NCI-H774 (cell line): ENCODE measurements around the gene RSRP1.
A peak's percentile ranks its signal among the peaks of the same experiment; 100 is the strongest.
"Not testable (repeated sequence)": the region's sequence is repeated elsewhere in the genome, so short reads cannot be mapped to it uniquely, and the experiment has no call there.

Experiments used
- DNase-seq: peaks from one replicate; lab custom pipeline; 2025; lab: John Stamatoyannopoulos, UW

Gene RSRP1, protein sequence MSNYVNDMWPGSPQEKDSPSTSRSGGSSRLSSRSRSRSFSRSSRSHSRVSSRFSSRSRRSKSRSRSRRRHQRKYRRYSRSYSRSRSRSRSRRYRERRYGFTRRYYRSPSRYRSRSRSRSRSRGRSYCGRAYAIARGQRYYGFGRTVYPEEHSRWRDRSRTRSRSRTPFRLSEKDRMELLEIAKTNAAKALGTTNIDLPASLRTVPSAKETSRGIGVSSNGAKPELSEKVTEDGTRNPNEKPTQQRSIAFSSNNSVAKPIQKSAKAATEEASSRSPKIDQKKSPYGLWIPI

DNA sequence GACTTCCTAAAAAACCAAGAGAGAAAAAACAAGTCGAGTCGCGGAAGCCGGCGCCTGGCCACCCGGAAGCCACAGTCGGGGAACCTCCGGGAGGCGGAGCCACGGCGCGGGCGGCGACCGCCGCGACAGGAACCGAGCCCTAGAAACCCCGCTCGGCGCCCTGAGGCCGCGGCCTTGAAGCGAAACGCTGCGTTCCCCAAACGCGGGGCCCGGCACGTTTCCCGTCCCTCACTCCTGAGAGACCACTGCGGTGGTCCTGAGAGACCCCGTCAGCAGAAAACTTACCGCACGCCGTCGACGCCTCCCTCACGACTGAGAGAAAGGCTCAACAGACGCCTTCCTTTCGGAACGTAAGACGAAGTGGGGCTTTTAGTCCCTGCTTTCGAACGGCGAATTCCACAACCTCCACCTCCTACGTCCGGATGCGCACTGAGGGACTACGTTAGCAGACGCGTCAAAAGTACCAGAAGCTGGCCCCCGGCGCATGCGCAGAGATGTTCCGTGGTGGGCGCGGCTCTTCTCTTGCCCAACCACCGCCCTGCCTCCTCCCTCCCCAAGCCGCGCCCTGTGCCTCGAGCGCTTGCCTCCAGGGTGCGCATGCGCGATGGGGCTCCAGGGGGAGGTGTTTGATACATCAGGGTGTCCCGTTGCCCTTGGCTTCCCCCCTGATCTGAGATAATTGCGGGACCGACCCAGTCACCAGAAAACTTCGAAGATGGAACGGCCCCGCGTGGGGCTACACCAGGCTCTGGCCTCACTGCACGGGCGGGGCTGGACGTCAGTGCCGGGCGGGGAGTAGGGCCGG is at the start of gene RSRP1:
Gene RSRP1 (minus strand): TSS at position 431 of the 805 bp plus-strand sequence. CDS start 491 bp downstream, outside the sequence.
- DNase-seq = peak; percentile 89

DNA sequence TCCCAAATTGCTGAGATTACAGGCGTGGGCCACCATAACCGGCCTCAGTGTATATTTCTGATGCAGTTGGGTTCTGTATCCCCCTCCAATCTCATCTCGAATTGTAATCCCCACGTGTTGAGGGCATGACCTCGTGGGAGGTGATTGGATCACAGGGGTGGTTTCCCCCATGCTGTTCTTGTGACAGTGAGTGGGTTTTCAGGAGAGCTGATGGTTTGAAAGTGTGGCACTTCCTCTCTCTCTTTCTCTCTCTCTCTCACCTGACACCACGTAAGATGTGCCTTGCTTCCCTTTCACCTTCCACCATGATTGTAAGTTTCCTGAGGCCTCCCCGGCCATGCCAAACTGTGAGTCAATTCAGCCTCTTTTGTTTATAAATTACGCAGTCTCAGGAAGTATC is 49.2 kb upstream of the RSRP1 start:
- DNase-seq = not testable (repeated sequence)

DNA sequence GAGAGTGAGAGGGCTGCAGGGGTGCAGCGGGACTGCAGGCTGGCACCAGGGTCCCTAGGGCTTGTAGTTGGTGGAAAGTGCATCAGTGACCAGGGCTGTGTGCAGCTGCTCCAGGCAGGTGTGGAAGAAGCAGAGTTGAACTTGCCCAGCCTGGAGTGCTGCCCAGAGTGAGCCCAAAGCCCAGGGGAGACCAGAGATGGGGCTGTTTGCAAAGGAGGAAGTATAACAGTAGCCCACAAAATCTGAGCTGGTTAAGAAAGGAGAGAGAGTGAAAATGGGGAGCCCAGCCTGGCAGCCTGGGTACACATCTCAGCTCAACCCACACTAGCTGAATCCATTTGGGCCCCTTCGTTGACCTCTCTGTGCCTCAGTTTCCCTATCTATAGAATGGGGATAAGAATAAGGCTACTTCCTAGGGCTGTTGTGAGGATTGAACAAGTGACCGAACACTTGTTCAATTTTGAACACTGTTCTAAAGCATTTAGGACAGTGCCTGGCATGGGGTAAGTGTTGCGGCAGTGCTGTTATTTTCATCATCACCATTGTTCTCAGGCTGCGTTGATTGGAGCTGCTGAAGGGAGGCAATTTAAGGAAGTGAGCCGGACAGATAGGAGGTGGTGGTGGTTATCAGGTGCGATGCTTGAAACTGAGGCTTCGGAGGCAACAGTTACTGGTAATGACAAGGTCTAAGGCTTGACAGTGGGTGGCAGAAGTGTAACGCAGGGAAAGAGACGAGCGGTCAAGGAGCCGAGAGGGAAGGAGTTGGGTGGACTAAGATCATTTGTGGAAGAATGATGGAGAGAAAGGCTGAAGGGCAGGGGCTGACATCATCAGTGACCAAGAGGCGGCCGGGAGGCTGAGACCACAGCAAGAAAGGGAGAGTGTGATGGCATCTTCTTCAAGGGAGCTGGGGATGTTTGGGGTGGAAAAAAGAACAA is 47.9 kb upstream of the RSRP1 start:
- DNase-seq = not testable (repeated sequence)

DNA sequence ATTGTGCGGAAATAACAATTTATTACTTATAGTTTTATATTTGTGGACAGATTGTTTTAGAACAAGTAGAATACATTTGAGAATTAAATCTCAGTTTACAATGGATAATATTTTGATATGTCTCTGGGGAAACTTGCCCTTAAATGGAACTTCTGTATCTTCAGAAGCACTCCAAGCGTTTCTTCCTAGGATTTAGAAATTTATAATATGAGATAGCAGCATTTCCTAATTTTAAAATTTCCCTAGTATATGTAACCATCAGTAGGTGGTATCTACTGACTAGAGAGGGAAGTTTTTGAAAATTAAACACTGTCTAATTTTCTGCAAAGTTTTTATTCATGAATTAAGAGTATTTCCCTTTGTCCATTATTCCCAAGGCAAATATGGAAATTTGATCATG is 46.2 kb upstream of the RSRP1 start:
- not testable (repeated sequence) for DNase-seq

DNA sequence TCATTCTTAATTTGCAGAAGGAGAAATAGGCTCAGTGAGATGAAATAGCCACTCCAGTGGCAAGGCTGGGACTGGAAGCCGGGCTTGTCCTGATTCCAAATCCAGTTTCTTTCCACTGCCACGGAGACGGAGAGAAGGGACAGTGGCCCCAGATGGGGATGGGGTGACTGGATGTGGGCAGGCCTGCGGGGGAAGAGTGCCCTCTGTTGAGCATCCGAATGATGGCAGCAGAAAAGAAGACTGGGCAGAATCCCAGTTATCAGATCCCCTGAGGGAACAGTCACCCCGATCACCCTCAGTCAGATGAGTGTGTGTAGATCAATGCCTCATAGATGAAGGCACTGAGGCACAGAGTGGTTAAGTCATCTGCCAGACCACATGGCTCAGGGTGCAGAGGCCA is 42.8 kb upstream of the RSRP1 start:
- not testable (repeated sequence) for DNase-seq

DNA sequence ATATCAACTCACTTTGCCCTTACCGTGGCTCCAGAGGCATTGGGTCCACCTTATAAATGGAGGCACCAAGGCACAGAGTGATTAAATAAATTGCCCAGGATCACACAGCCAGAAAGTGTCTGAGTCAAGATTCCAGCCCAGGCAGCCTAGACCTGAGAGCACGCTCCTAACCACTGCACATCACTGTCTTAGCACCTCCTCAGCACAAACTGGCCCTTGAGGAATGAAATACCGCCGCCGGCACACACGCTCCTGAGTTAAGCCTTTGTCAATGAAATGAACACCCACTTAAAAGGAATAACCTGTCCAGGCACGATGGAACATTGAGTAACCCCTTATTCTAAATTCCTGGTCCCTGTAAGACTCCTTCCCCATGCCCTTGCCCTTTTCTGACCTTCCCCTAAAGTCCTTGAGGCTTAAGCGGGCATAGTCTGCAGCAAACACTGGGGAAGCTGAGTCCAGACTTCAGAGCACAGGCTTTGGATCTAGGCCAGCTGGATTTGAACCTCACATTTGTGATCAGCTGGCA is 41.4 kb upstream of the RSRP1 start:
- DNase-seq = not testable (repeated sequence)

DNA sequence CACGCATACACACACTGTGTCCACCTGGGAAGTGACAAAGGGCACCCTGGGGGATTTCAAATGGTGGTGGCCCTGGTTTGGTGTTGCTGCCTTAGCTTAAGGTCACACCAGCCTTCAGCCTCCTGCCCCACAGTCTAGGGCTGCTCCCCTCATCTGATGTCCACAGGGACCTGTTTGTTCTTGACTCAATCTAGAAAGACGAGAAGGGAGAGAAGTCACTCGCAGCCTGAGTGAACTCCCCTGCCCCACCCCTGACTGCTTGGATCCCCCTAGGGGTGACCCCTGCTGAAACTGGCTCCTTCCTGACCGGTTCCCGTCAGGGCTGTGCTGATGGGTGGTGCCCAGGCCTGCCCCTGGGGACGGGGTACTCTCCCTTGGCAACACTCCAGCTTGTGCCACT is 39.9 kb upstream of the RSRP1 start:
- not testable (repeated sequence) for DNase-seq

DNA sequence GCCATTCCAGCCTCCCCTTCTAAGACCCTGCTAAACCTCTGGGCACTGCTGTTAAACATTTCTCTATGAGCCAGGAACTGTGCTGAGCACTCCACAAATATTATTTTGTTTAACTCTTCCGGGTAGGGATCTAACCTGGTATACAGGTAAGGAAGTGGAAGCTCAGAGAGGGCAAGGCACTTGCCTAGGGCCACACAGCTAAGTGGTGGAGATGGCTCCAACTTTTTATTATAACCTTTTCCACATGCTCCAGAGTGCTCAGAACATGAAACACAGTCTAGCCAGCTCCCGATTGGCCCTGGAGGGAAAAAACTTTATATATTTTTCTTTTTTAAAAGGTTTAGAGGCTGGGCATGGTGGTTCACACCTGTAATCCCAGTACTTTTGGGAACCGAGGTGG is 38.6 kb upstream of the RSRP1 start:
- not testable (repeated sequence) for DNase-seq

DNA sequence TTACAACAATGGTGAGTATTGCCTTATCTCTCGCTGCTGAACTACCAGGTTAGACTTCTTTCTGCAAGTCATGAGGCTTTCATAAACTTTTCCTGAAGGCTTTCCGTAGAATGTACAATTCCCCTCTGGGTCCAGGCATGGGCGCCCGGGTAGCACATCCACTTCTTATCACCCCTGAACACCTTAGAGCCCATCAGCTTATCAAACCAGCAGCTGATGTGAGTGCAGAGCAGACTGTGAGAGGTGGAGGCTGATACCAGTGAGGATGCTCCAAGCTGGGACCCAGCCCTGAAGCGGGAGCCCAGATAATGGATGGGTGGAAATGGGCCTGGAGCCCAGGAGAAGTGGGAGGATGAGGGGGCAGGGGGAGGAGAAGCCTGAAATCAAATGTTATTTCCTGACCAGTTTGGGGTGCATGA is 32.4 kb upstream of the RSRP1 start:
- DNase-seq = not testable (repeated sequence)

DNA sequence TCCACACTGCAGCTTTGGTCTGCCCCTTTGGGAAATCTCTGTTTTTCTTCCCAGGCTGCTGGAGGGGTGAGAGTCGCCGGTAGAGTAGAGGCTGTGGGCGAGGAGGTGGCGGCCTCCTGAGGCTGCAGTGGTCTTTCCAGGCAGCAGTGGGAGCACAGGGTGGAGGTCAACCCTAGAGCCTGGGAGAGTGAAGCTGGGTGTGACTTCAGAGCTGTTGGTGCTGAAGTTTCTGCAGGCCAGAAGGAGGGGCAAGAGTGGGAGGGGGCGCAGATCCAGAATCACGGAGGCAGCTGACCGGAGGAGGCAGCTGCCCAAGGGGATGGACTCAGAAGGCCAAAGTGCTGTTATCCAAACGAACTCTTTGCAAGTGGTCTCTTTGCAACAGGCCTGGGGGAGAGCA is 31.5 kb upstream of the RSRP1 start:
- DNase-seq = not testable (repeated sequence)

DNA sequence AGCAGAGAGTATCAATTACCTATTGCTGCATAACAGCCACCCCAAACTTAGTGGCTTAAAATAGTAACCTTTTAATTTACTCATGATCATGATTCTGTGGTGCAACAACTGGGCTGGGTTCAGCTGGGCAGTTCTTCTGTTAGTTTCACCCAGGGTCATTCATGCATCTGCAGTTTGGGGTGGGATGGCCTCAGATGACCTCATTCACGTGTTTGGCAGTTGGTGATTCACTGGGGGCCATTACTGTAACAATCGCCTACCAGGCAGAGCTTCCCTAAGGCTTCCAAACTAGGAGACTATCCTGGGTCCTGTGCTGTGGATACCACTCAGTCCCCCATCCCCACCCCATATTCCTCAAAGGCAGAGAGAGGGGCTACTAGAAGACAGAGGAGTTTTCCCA is 31.1 kb upstream of the RSRP1 start:
- DNase-seq = not testable (repeated sequence)

DNA sequence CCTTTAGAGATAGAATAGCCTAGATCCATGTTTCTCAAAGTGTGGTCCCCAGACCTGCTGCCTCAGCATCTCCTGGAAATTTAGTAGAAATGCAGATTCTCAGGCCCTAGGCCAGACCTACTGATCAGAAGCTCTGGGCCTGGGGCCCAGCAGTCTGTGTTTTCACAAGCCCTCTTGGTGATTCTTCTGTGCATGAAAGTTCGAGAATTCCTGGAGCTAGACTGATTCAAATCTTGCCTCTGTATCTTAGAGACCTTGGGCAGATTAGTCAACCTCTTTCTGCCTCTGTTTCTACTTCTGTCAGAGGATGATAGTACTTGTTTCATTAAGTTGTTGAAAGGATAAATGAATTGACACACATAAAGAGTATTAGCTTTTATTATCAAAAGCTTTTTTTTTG is 30.0 kb upstream of the RSRP1 start:
- DNase-seq = not testable (repeated sequence)

DNA sequence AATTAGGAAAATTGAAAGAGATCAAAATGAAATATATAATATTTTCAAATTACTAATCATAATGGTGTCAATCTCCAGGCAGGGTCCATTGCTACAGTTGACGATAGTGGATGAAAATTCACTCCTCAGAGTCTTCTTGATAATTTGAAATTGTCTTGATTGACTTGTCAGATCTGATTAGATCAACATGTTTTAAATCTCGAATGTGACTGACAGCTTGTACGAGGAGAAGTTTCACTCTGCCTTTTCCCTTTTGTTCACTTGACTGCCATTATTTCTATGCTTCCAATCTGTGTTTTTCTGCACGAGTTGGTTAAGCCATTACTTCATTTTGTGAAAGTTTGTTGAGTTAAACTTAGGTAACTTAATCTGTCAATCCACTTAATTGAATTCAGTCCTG is 28.4 kb upstream of the RSRP1 start:
- DNase-seq = not testable (repeated sequence)

DNA sequence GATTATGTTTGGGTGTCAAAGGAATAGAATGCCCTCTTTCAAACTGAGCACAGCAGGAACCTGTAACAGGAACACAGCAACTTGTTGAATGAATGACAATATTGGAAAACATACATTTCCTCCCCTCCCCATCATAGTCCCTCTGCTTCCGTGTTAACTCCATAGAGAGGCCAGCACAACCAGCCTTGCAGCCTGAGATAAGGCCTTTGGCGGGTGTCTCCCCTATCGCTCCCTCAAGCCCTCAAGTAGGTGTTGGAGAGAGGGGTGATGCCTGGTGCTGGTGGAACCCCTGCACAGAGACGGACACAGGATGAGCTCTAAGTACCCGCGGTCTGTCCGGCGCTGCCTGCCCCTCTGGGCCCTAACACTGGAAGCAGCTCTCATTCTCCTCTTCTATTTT is 25.0 kb upstream of the RSRP1 start, which contains the start of gene RHD:
Gene RHD (plus strand): TSS at position 272 of the 400 bp plus-strand sequence. CDS start 39 bp downstream, at position 311.
- not testable (repeated sequence) for DNase-seq

DNA sequence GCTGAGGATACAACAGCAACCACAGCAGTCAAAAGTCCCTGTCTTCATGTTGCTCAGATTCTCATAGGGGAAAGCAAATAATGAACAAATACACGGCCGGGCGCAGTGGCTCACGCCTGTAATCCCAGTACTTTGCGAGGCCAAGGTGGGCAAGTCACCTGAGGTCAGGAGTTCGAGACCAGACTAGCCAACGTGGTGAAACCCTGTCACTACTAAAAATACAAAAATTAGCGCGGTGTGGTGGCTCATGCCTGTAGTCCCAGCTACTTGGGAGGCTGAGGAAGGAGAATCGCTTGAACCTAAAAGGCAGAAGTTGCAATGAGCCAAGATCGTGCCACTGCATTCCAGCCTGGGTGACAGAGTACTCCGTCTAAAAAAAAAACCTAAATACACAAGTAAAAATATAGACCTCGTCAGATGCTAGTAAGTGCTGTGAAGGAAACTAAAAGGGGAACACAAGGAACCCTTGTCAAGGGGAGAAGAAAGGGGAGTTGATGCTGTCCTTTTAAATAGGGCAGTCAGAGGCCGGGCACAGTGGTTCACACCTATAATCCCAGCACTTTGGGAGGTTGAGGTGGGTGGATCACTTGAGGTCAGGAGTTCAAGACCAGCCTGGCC is 21.0 kb upstream of the RSRP1 start:
- DNase-seq = not testable (repeated sequence)

DNA sequence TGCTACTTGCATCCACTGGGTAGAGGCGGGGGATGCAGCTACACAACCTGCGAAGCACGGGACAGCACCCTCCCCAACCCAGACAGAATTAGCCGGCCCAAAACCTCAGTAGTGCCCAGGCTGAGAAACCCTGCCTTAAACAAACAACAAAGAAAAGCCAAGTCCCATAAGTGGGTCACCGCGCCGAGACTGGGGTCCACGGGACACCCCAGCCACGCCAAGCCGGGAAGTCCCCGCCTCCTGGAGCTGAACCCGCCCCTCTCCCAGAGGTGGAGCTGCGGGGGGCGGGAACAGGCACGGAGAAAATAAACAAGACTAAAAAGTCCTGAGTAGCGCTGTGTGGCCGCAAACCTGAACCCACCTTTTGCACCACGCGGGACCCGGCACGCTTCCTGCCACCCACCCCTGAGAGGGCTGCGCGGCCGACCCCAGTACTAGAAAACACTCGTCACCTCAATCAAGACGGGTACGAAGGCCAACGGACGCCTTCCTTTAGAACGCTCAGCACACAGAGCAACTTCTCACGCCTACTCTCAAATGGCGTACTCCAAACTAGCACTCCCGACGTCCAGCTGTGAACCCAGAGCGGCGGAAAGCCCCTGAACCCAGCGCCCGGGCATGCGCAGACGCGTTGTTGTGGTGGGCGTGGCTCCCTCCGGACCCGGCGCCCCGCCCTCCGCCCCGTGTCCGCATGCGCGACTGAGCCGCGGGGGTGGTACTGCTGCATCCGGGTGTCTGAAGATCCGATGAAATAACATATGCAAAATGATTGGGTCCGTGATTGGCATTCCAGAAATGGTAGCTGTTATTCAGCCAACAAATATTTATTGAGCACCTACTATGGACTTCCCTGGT is 20.3 kb upstream of the RSRP1 start:
- DNase-seq = peak; percentile 43

DNA sequence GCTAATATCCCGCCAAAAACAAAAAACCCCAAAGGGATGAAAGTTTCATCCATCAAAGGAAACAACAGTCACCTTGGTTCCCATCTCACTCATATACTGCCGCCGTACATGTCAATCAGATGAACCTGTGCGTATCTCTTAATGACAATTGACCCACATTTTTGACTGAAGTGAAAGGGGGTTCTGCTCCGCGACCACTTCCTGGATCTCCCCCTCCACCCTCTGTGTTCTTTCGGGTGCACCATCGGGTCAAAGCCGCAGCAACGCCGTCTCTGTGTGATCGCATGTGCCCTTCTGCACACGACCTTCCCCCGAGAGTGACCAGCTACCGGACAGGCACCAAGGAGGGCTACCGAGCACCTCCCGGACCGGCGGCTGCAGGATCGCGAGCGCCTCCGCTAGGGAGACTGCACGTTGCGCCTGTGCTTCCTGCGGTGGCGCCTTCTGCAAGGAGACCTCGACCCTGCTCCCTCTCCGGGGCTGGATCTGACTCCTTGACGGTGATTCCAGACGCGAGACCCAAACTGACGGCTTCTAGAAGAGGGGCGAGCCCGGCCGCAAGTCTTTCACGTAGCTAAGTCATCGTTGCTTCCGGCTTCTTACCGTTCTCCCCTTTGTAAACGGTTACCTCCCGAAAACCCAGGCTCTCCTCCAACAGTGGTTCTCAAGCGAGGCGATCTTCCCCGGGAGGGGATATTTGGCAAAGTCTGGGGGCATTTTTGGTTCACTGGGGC is 19.5 kb upstream of the RSRP1 start:
- DNase-seq = not testable (repeated sequence)

DNA sequence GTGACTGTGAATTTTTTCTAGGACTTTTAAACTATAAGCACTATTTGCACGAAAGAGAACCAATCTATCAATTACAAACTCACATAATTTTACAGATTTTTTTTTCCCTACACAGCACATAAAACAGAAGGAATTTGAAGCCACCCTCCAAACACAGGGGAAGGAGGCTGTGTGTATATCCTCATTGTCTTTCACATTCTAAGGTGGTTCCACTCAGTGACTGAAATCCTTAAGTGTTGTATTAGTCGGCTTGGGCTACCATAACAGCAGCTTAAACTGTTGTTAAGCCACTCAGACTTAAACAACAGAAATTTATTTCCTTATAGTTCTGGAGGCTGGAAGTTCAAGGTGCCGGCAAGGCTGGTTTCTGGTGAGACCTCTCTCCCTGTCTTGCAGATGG is 13.1 kb upstream of the RSRP1 start:
- DNase-seq = not testable (repeated sequence)

DNA sequence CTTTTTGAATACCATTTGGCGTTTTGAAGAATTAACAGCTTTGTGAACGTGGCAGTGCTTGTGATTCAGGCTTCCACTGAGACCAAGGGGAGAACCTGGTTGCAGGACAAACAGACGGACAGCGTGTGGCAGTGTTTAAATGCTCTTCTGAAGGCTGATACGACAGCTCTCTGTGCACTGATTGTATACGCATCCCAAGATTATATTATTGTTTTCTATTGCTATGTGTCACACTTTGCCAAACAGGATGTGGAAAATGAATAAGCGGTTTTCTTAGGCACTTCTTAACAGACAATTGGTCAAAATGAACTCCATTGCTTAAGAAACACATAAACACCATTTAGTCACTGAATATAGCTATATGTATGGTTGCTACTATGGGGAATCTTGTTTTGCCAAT is 12.6 kb upstream of the RSRP1 start:
- not testable (repeated sequence) for DNase-seq

DNA sequence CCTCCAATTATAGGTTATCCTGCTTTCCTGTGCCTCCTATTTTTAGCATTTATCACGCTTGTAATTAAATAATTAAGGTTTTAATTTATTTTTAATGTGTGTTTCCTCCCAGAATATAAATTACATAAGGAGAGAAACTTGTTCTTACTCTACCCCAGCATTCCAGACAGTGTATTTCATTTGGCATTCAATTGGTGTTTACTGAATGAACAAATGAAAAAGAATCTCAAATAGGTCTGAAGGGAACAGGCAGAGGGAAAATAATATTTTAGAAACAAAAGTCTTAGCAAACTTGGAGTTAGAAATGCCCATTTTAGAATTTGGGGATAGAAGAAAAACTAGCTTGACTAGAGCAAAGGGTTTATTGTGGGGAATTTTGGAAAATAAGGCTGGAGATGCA is 9.9 kb upstream of the RSRP1 start:
- no peak for DNase-seq
